ENCODE measurements around the gene UHMK1.

GRCh38 chr1:162554258-162554657 lies 56.6 kb downstream of the UHMK1 start:
- TF ChIP-seq POLR2A (IDR thresholded peaks at IDR 0.05) (no peak), CTCF (IDR thresholded peaks at IDR 0.05) (no peak), EP300 (IDR thresholded peaks at IDR 0.05) (no peak)

All from upper lobe of left lung (tissue), 4 donors.